ENCODE measurements around the gene MAP3K13. TPM values are rescaled to one million over a fixed set of nuclear protein-coding genes. Genes with fewer than 3 reads are reported as not detected.

MAP3K13 gene
- total RNA-seq, 1 experiment from 2014 or later = 10.6 TPM

- Histone ChIP-seq H3K14ac (ENCODE audit: insufficient read depth, low read length) (no peak overlapping the region), H3T11ph (ENCODE audit: low read length) (no peak overlapping the region), H3K23me2 (ENCODE audit: insufficient read length, low read depth, low read length, poor library complexity, severe bottlenecking) (no peaks in the 10 kb centered on the region), H4K91ac (ENCODE audit: insufficient read length, low read depth, low read length) (no peak overlapping the region), H2BK15ac (ENCODE audit: low read depth, low read length) (no peak overlapping the region), H3K27me3 (ENCODE audit: insufficient read depth, low read length) (no peaks in the 10 kb centered on the region), H2BK12ac (ENCODE audit: insufficient read length, low read depth, low read length) (no peak overlapping the region), H3K56ac (ENCODE audit: insufficient read length, low read depth, low read length) (no peak overlapping the region), H2BK120ac (ENCODE audit: low read depth, low read length, poor library complexity, severe bottlenecking) (no peak overlapping the region), H3K9me3 (ENCODE audit: control insufficient read depth, low read depth, low read length) (no peaks in the 10 kb centered on the region), H2BK20ac (ENCODE audit: low read depth, low read length, poor library complexity, severe bottlenecking) (no peak overlapping the region), H3K23ac (ENCODE audit: insufficient read length, low read depth, low read length) (no peak overlapping the region), H3K18ac (ENCODE audit: insufficient read length, low read depth, low read length) (no peak overlapping the region), H3K79me2 (ENCODE audit: insufficient read depth, low read length) (0 out of 2 replicates have a peak, but pooled peaks cover 2% of the 10 kb centered on the region), H3K27ac (ENCODE audit: insufficient read length, low read depth, low read length) (no peak overlapping the region), H3K4ac (ENCODE audit: low read depth, low read length) (no peak overlapping the region), H4K5ac (ENCODE audit: insufficient read length, low read depth, low read length) (no peak overlapping the region), H4K20me1 (ENCODE audit: control insufficient read depth, insufficient read depth, insufficient read length) (no peaks in the 10 kb centered on the region), H3K79me1 (ENCODE audit: insufficient read depth, low read depth, low read length, poor library complexity, severe bottlenecking) (no peaks in the 10 kb centered on the region), H3K4me1 (ENCODE audit: insufficient read depth, low read length) (no peaks in the 10 kb centered on the region; the same call in 1 of the 2 replicates), H3K9ac (ENCODE audit: extremely low read depth, insufficient read length, low read length) (no peak overlapping the region), H2AK5ac (ENCODE audit: insufficient read length, low read length) (no peak overlapping the region), H2BK5ac (ENCODE audit: insufficient read length, low read length) (no peak overlapping the region), H3K4me2 (ENCODE audit: insufficient read depth, insufficient read length, low read length) (no peak overlapping the region), H2AFZ (ENCODE audit: low read length) (no peak overlapping the region), H4K8ac (replicated peaks; ENCODE audit: insufficient read length, low read depth, low read length) (no peak overlapping the region)
- H3K27ac Mint-ChIP-seq = no peak overlapping the region
- H3K36me3 Mint-ChIP-seq (ENCODE audit: insufficient read depth in 1 of 3, low read depth in 3 of 3) = no peaks in the 10 kb centered on the region
- no peak overlapping the region for H3K4me3 Mint-ChIP-seq
- no CpG with 5 or more reads among the region's 7 CpGs for WGBS (ENCODE audit: extremely low coverage, insufficient read length, low lambda C conversion rate)
- H3K9me3 Mint-ChIP-seq = no peaks in the 10 kb centered on the region
- TF ChIP-seq CTCF (conservative IDR thresholded peaks at IDR 0.05) = no peak
- H3K4me1 Mint-ChIP-seq = peaks cover 0 to 2% of the 10 kb centered on the region in 2 experiments; a peak in 1 of 4 replicates
- H3K27me3 Mint-ChIP-seq (ENCODE audit: low read depth) = no peaks in the 10 kb centered on the region
- DNase-seq = no peak
These were observed 38.5 kb downstream of the MAP3K13 start for GRCh38 chr3:185401319-185401955.

All from H9 (cell line).